ENCODE data around the gene MNS1. TPM values are rescaled to one million over a fixed set of nuclear protein-coding genes. Genes with fewer than 3 reads are reported as not detected.

Gene MNS1
- total RNA-seq, 1 donor from 2014 or later, result 1.5 TPM

- no peak for TF ChIP-seq CTCF (IDR thresholded peaks at IDR 0.05)
- Mint-ChIP-seq H3K4me3 (ENCODE audit: unreplicated experiment) (no peak overlapping the region), H3K36me3 (ENCODE audit: low read depth) (no peaks in the 10 kb centered on the region), H3K9me3 (ENCODE audit: low read depth) (no peaks in the 10 kb centered on the region), H3K27ac (ENCODE audit: unreplicated experiment) (no peak overlapping the region), H3K27me3 (ENCODE audit: low read depth) (peaks cover 29% of the 10 kb centered on the region), H3K4me1 (ENCODE audit: low read depth) (peaks cover 7% of the 10 kb centered on the region)
- DNase-seq (ENCODE audit: low spot score), result no peak
Observed at GRCh38 chr15:56469483-56469882, 4.5 kb upstream of the MNS1 start.

- no peaks in the 10 kb centered on the region for H3K36me3 Mint-ChIP-seq (ENCODE audit: low read depth)
- peaks cover 9% of the 10 kb centered on the region for H3K4me1 Mint-ChIP-seq (ENCODE audit: low read depth)
- H3K27ac Mint-ChIP-seq (ENCODE audit: unreplicated experiment), result no peak overlapping the region
- DNase-seq (ENCODE audit: low spot score), result no peak
- TF ChIP-seq CTCF (IDR thresholded peaks at IDR 0.05), result no peak
- H3K4me3 Mint-ChIP-seq (ENCODE audit: unreplicated experiment), result no peak overlapping the region
- peaks cover 29% of the 10 kb centered on the region for H3K27me3 Mint-ChIP-seq (ENCODE audit: low read depth)
- no peaks in the 10 kb centered on the region for H3K9me3 Mint-ChIP-seq (ENCODE audit: low read depth)
Observed at GRCh38 chr15:56468401-56468800, 3.5 kb upstream of the MNS1 start.

- TF ChIP-seq CTCF (IDR thresholded peaks at IDR 0.05), result no peak
- H3K9me3 Mint-ChIP-seq (ENCODE audit: low read depth), result no peaks in the 10 kb centered on the region
- no peak for DNase-seq (ENCODE audit: low spot score)
- no peak overlapping the region for H3K4me3 Mint-ChIP-seq (ENCODE audit: unreplicated experiment)
- H3K4me1 Mint-ChIP-seq (ENCODE audit: low read depth), result peaks cover 9% of the 10 kb centered on the region
- no peak overlapping the region for H3K27ac Mint-ChIP-seq (ENCODE audit: unreplicated experiment)
- no peaks in the 10 kb centered on the region for H3K36me3 Mint-ChIP-seq (ENCODE audit: low read depth)
- H3K27me3 Mint-ChIP-seq (ENCODE audit: low read depth), result peaks cover 28% of the 10 kb centered on the region
Observed at GRCh38 chr15:56467616-56468015, 2.7 kb upstream of the MNS1 start.

GRCh38 chr15:56460947-56461346, 4.0 kb downstream of the MNS1 start:
- peaks cover 9% of the 10 kb centered on the region for H3K4me1 Mint-ChIP-seq (ENCODE audit: low read depth)
- H3K36me3 Mint-ChIP-seq (ENCODE audit: low read depth), result no peaks in the 10 kb centered on the region
- TF ChIP-seq CTCF (IDR thresholded peaks at IDR 0.05), result no peak

GRCh38 chr15:56460071-56460470, 4.9 kb downstream of the MNS1 start:
- H3K36me3 Mint-ChIP-seq (ENCODE audit: low read depth), result no peaks in the 10 kb centered on the region
- no peak overlapping the region for H3K4me3 Mint-ChIP-seq (ENCODE audit: unreplicated experiment)
- no peak overlapping the region for H3K27ac Mint-ChIP-seq (ENCODE audit: unreplicated experiment)
- no peak for TF ChIP-seq CTCF (IDR thresholded peaks at IDR 0.05)
- no peaks in the 10 kb centered on the region for H3K27me3 Mint-ChIP-seq (ENCODE audit: low read depth)
- no peak for DNase-seq (ENCODE audit: low spot score)
- peaks cover 3% of the 10 kb centered on the region for H3K9me3 Mint-ChIP-seq (ENCODE audit: low read depth)
- H3K4me1 Mint-ChIP-seq (ENCODE audit: low read depth), result peaks cover 7% of the 10 kb centered on the region

More at GRCh38 chr15:56460947-56461346, 4.0 kb downstream of the MNS1 start:
- Mint-ChIP-seq H3K27me3 (ENCODE audit: low read depth) (no peaks in the 10 kb centered on the region), H3K27ac (ENCODE audit: unreplicated experiment) (no peak overlapping the region), H3K9me3 (ENCODE audit: low read depth) (peaks cover 3% of the 10 kb centered on the region), H3K4me3 (ENCODE audit: unreplicated experiment) (no peak overlapping the region)
- no peak for DNase-seq (ENCODE audit: low spot score)
